Activated naive CD4-positive, alpha-beta T cell treated with anti-CD3 and anti-CD28 coated beads, Interleukin-2, amount 50 U/mL, for 24 hours (primary cell): Measurements from ENCODE around the gene ANKS3.

ENCODE experiments used
- H3K27ac Mint-ChIP-seq: one replicate; pipeline ENCODE4 v1.8.0; 2021; ENCODE audit warnings: mild to moderate bottlenecking, mixed read lengths
- H3K27me3 Mint-ChIP-seq: one replicate; pipeline ENCODE4 v1.8.0; 2021; ENCODE audit warnings: mixed read lengths
- H3K36me3 Mint-ChIP-seq: one replicate; pipeline ENCODE4 v1.8.0; 2021; ENCODE audit warnings: mixed read lengths
- H3K4me1 Mint-ChIP-seq: one replicate; pipeline ENCODE4 v1.8.0; 2021; ENCODE audit warnings: mixed read lengths
- H3K4me3 Mint-ChIP-seq: one replicate; pipeline ENCODE4 v1.8.0; 2021; ENCODE audit warnings: mild to moderate bottlenecking, mixed read lengths
- H3K9me3 Mint-ChIP-seq: one replicate; pipeline ENCODE4 v1.8.0; 2021; ENCODE audit warnings: mixed read lengths

ANKS3 gene

GRCh38 chr16:4649744-4650442 is 84.2 kb downstream of the ANKS3 start:
- Mint-ChIP-seq H3K27me3 (no peaks in the 10 kb centered on the region), H3K36me3 (peaks cover 4% of the 10 kb centered on the region), H3K4me3 (no peak overlapping the region), H3K4me1 (peaks cover 41% of the 10 kb centered on the region), H3K9me3 (no peaks in the 10 kb centered on the region), H3K27ac (no peak overlapping the region)

- no peak overlapping the region for H3K27ac Mint-ChIP-seq
- peaks cover 4% of the 10 kb centered on the region for H3K36me3 Mint-ChIP-seq
- no peaks in the 10 kb centered on the region for H3K9me3 Mint-ChIP-seq
- no peak overlapping the region for H3K4me3 Mint-ChIP-seq
- H3K27me3 Mint-ChIP-seq, result no peaks in the 10 kb centered on the region
- peaks cover 41% of the 10 kb centered on the region for H3K4me1 Mint-ChIP-seq
These were observed 85.2 kb downstream of the ANKS3 start for GRCh38 chr16:4648917-4649316.

- no peaks in the 10 kb centered on the region for H3K27me3 Mint-ChIP-seq
- peak overlapping the region; percentile 51 for H3K27ac Mint-ChIP-seq
- H3K9me3 Mint-ChIP-seq, result no peaks in the 10 kb centered on the region
- H3K36me3 Mint-ChIP-seq, result peaks cover 2% of the 10 kb centered on the region
- peaks cover 41% of the 10 kb centered on the region for H3K4me1 Mint-ChIP-seq
- H3K4me3 Mint-ChIP-seq, result no peak overlapping the region
These were observed 86.5 kb downstream of the ANKS3 start for GRCh38 chr16:4647644-4647980.

DNA sequence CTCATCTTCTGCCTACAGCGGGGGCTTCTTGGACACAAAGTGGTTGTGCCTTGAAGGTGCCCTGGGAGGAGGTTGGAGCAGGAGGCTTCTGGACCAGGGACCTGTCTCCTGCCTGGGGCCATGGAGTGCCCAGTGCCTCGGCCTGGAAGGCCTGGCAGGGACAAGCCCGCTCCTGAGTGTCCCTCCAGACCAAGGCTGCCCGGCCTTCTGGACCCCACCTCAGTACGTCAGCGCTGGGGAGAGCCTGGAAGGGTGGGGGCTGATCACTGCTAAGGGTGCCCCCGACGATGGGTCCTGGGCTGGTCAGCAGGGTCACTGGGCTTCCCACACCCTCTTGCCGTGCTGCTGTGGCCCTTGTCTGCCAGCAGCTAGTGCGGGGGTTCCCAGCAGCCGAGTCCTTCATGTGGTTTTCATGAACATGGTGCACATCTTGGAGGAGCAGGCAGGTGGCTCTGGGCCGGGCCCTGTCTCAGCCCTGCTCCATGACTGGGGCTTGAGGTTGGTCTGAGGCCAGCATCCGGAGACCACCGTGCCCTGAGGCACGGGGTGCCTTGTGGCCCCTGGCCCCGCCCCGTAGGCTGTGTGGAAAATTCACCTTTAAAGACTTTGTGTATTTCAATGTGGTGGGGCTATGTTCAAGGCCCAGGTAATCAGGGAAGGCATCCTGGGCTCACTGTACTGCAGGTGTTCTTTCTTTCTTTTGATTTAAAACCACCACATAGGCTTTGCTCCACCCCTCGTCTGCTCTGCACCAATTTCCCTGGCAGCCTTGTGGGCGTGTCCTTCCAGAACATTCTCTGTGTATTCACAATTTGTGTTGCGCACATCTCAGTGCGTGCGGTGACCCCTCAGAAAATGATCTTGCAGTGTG is 87.1 kb downstream of the ANKS3 start:
- Mint-ChIP-seq H3K9me3 (no peaks in the 10 kb centered on the region), H3K36me3 (peaks cover 2% of the 10 kb centered on the region), H3K27me3 (no peaks in the 10 kb centered on the region), H3K4me1 (peaks cover 41% of the 10 kb centered on the region), H3K4me3 (no peak overlapping the region), H3K27ac (peak overlapping the region; percentile 51)
